HEK293 (cell line): ENCODE data around the gene STEAP3.

ENCODE experiments used
- CTCF ChIP-seq: fragments of 450-650 bp; formaldehyde crosslinking; IDR thresholded peaks from 2 replicates; pipeline ENCODE4 v1.5.1; 2016; ENCODE audit warnings: missing biosample characterization, missing genetic modification characterization
- MYNN ChIP-seq: fragments of 450-650 bp; formaldehyde crosslinking; IDR thresholded peaks from 2 replicates; pipeline ENCODE4 v1.5.1; 2016; ENCODE audit warnings: missing biosample characterization, missing genetic modification characterization, borderline replicate concordance
- ZNF138 ChIP-seq: fragments of 450-650 bp; formaldehyde crosslinking; IDR thresholded peaks from 2 replicates; pipeline ENCODE4 v1.5.1; 2016; ENCODE audit warnings: missing biosample characterization, missing genetic modification characterization, borderline replicate concordance
- ZNF175 ChIP-seq: fragments of 450-650 bp; formaldehyde crosslinking; IDR thresholded peaks from 2 replicates; pipeline ENCODE4 v1.5.1; 2016; ENCODE audit warnings: missing biosample characterization, missing genetic modification characterization
- ZNF223 ChIP-seq: fragments of 450-650 bp; formaldehyde crosslinking; IDR thresholded peaks from 2 replicates; pipeline ENCODE4 v1.5.1; 2016; ENCODE audit warnings: missing biosample characterization, missing genetic modification characterization
- ZNF670 ChIP-seq: fragments of 450-650 bp; formaldehyde crosslinking; IDR thresholded peaks from 2 replicates; pipeline ENCODE4 v1.5.1; 2016; ENCODE audit warnings: missing biosample characterization, missing genetic modification characterization, low read depth
- ZNF707 ChIP-seq: fragments of 450-650 bp; formaldehyde crosslinking; IDR thresholded peaks from 2 replicates; pipeline ENCODE4 v1.5.1; 2016; ENCODE audit warnings: missing biosample characterization, missing genetic modification characterization
- ZNF830 ChIP-seq: fragments of 450-650 bp; IDR thresholded peaks from 2 replicates; pipeline ENCODE4 v1.5.0; 2018; ENCODE audit warnings: missing biosample characterization, missing genetic modification characterization, low read depth, mild to moderate bottlenecking, moderate library complexity

GRCh38 chr2:119174993-119175347 is 48.7 kb upstream of the STEAP3 start:
- TF ChIP-seq ZNF830 (tag by site-specific recombination) (no peak), ZNF707 (tag by site-specific recombination) (no peak), ZNF138 (tag by site-specific recombination) (no peak), ZNF175 (tag by site-specific recombination) (no peak), ZNF670 (tag by site-specific recombination) (no peak), CTCF (tag by site-specific recombination) (no peak), ZNF223 (tag by site-specific recombination) (no peak), MYNN (tag by site-specific recombination) (no peak)
